ENCODE measurements around the gene C1orf35.

GRCh38 chr1:228142155-228142691 lies 39.1 kb upstream of the C1orf35 start:
- TF ChIP-seq CTCF (IDR thresholded peaks at IDR 0.05) = no peak
- no peak for TF ChIP-seq POLR2A (IDR thresholded peaks at IDR 0.05)

Measured in uterus (tissue), 2 donors.